NCI-H187 (cell line): ENCODE results near the gene RAD51AP2.
"Not testable (repeated sequence)": the region's sequence is repeated elsewhere in the genome, so short reads cannot be mapped to it uniquely, and the experiment has no call there.

ENCODE experiments used
- DNase-seq, 2 experiments: peaks; one replicate each; lab custom pipeline; 2025; lab: John Stamatoyannopoulos, UW

Gene RAD51AP2

GRCh38 chr2:17538022-17538843 lies 20.0 kb upstream of the RAD51AP2 start:
- no peak for DNase-seq

- DNase-seq = no peak
Measured at GRCh38 chr2:17536416-17536815, 18.2 kb upstream of the RAD51AP2 start.

DNA sequence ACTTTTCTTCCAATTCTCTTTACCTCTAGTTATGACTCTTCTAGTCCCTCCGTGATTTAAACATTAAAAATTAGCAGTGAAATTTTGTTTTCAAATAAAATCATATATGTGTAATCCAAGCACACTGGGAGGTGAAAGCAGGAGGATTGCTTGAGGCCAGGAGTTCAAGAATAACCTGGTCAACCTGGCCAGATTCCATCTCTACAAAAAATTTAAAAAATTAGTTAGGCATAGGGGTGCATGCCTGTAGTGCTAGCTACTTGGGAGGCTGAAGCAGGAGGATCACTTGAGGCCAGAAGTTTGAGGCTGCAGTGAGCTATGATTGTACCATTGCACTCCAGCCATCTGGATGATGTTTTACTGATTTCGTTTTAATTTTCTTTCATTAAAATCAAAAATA lies 15.3 kb upstream of the RAD51AP2 start:
- DNase-seq = no peak

GRCh38 chr2:17529771-17530170 lies 11.5 kb upstream of the RAD51AP2 start:
- no peak for DNase-seq

- no peak for DNase-seq
Measured at GRCh38 chr2:17522303-17522702, 4.1 kb upstream of the RAD51AP2 start.

- no peak for DNase-seq
Measured at GRCh38 chr2:17521621-17522020, 3.4 kb upstream of the RAD51AP2 start.

DNA sequence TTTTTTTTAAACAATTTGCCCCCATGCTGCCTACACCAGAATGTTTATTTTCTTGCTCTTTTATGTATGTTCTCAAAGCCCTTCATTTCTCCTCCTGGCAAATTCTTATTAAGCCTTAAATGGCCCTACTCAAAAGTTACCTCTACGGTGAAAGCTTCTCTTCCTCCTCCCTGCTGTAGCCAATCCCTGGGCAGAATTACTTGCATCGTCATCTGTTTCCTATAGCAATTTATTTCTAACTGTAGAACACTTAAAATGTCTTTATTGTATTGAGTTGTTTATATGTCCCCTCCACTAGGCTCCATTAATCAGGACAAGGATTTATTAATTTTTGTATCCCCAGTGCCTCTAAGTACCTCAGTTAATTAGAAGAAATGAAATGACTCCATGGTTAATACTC lies 2.5 kb upstream of the RAD51AP2 start:
- DNase-seq = no peak

GRCh38 chr2:17519486-17519885 lies 1.2 kb upstream of the RAD51AP2 start:
- DNase-seq = no peak

DNA sequence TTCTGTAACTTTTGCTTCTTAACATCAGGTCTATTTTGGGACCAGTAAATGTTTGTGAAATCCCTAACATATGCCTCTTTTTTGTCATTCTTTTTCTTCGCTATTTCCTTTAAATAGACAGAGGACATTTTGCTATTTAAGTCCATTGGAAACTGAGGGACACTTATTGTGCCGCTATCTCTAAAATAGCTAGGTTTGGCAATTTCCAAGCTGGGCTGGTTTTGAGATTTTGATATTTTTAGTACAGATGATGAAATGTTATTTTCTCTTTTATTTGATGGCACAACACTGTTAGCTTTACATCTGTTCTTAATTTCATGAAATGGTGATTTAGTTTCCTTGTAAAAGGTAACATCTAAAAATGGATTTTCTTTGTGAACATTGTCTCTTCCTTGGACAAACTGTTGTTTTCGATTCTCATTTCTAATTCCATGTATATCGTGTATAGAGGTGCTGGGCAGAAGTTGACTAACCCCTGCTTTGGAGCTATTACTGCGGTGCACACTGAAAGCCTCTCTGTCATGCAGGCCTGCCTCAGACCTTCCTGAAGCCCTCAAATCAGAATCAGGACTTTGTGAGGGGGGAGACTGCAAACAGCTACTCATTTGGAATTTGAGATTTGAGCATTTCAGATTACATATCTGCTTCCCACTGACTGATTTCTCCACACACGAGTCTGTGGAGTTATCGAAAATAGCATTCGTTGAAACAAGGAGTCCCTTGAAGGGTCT lies 594 bp downstream of the RAD51AP2 start:
- DNase-seq = no peak

GRCh38 chr2:17515652-17516051 lies 2.6 kb downstream of the RAD51AP2 start:
- DNase-seq = no peak

GRCh38 chr2:17506736-17507616 lies 11.3 kb downstream of the RAD51AP2 start:
- no peak for DNase-seq

GRCh38 chr2:17497718-17498117 lies 20.5 kb downstream of the RAD51AP2 start:
- DNase-seq = no peak

DNA sequence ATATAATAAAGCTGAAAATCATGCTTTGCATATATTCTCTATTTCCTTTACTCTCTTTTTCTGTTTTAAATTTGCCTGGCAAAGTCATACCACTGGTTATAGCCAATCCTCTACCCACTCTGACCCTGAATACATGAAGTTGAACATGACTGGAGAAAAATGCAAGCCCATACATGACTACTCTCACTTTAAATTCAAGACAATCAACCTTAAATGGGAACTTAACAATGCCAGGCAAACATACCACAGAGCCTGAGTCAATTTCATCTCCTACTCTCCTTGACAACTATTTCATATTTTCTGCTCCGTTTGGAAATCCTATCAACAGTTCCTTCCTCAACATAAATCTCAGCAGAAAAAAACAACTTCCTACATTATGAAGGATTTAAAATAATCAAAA lies 22.6 kb downstream of the RAD51AP2 start:
- DNase-seq = no peak

GRCh38 chr2:17490165-17490564 lies 28.1 kb downstream of the RAD51AP2 start:
- not testable (repeated sequence) for DNase-seq

DNA sequence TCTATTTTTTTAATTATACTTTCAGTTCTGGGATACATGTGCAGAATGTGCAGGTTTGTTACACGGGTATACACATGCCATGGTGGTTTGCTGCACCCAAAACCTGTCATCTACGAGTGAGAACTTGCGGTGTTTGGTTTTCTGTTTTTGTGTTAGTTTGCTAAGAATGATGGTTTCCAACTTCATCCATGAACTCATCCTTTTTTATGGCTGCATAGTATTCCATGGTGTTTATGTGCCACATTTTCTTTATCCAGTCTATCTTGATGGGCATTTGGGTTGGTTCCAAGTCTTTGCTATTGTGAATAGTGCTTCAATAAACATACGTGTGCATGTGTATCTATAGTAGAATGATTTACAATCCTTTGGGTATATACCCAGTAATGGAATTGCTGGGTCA lies 29.6 kb downstream of the RAD51AP2 start:
- DNase-seq = not testable (repeated sequence)

GRCh38 chr2:17483496-17483895 lies 34.7 kb downstream of the RAD51AP2 start:
- no peak for DNase-seq

- DNase-seq = no peak
Measured at GRCh38 chr2:17482651-17483050, 35.6 kb downstream of the RAD51AP2 start.

DNA sequence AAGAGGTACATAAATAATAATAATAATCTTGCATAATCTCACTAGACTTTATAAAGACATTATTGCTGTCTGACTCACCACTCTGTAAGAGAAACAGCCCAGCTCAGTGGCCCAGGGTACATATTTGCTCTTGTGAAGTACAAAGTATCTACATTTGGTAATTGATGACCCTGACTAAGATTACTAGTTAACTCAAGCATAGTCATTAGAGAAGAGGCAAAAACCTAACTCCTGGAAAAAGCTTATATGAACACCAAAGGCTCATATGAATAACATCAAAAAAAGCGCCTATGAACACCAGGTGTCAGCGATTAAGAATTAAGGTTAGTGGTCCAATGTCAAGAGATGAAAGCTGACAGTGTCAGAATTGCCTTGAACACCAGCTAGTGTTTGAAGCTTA lies 38.4 kb downstream of the RAD51AP2 start:
- DNase-seq = no peak

DNA sequence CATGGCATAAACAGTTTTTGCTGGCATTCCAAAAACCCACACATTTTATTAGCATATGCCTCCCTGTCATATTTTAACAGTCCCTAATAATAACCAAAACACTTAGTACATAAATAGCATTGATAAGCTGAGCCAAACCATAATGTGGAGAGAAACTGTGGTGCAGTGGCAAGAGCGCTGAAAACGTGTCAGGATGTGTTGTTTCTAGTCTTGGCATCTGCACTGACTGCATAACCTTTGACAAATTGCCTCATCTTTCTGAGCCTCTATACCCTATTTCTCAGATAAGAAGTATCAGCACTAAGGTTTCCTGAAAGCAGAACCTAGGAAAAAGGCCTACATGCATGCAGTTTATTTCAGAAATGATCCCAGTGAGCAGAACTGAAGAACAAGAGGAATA lies 41.4 kb downstream of the RAD51AP2 start:
- no peak for DNase-seq

DNA sequence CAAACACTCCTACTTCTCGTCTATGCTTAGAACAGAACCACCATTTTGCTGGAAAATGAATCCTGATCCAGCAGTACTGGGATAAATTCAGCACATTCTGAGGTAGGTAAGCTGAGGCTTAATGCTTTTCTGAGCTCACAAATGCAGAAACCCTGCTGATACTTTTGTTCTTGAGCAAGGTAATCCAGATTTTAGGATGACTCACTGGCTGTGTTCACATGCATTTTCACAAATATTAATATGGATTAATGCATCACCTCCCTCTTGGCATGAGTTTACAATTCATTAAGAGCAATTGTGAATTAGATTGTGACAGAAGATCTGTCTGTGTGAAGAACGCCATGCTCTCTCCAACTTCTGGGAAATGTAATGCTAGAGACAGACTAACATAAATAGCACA lies 42.2 kb downstream of the RAD51AP2 start:
- DNase-seq = no peak

- DNase-seq = no peak
Measured at GRCh38 chr2:17475286-17475685, 43.0 kb downstream of the RAD51AP2 start.

DNA sequence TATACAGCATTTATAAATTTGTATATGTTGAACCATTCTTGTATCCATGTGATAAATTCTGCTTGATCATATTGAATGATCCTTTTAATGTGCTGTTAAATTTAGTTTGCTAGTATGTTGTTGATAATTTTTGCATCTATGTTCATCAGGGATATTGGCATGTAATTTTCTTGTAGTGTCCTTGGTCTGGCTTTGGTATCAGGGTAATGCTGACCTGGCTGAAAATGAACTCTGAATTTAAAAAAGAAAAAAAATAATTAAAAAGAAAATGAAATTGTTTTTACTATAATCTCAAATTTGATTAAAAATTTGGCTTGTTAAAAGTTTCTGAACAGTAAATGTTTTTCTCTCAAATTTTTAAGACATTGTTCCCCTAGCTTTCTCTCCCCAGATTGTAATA lies 46.3 kb downstream of the RAD51AP2 start:
- DNase-seq = no peak
